Stimulated activated CD8-positive, alpha-beta memory T cell treated with anti-CD3 and anti-CD28 coated beads, Interleukin-12 subunit alpha, Interleukin-12 subunit beta, amount 100 ng/mL, for 1 hour (primary cell): ENCODE results near the gene ADGRL3.
"Not testable (repeated sequence)": the region's sequence is repeated elsewhere in the genome, so short reads cannot be mapped to it uniquely, and the experiment has no call there.

ENCODE experiments used
- DNase-seq: peaks from one replicate; pipeline ENCODE4 v3.0.0-alpha.2; 2020; ENCODE audit warnings: low read depth

ADGRL3 gene

DNA sequence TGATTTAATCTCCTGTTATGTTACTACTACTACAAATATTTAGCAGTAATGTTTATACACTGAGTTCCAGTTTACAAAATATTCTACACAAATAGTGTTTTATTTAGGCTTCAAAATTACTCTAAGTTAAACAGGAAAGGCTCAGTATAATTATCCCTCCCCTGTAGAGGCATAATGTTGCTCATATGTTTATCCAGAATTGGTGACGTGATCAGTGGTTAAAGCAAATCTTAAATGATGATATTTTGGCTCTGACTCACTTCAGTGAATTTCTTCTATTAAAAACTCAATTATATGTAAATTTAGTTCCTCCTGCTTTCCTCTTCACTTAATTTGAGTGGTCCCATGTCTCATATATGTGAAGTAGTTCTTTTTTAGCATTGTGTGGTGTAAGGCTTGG lies 438.5 kb downstream of the ADGRL3 start:
- DNase-seq: no peak

- DNase-seq: not testable (repeated sequence)
Measured at GRCh38 chr4:61646746-61647350, 446.7 kb downstream of the ADGRL3 start.

- DNase-seq: no peak
Measured at GRCh38 chr4:61648264-61648663, 448.1 kb downstream of the ADGRL3 start.

DNA sequence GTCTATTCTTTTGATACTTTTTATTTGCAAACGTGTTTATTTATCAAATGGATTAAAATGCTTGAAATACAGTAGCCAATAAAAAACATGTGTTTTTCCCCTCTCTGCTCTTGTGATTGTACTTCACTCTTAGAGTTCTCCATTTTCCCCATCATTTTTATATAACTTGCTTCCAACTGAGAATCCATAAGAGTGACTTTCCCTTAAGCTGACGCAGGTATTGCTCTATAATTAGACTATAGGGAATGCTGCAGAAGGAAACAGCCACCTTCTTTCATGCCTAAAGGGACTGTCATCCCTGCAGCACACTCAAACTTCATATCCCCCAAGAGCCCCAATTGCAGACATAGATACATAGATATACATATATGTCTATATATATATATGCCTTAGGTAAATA lies 456.9 kb downstream of the ADGRL3 start:
- DNase-seq: no peak

- no peak for DNase-seq
Measured at GRCh38 chr4:61661960-61662359, 461.8 kb downstream of the ADGRL3 start.

- DNase-seq: no peak
Measured at GRCh38 chr4:61662362-61662761, 462.2 kb downstream of the ADGRL3 start.

GRCh38 chr4:61663310-61663709 lies 463.2 kb downstream of the ADGRL3 start:
- no peak for DNase-seq

GRCh38 chr4:61665649-61666048 lies 465.5 kb downstream of the ADGRL3 start:
- no peak for DNase-seq

DNA sequence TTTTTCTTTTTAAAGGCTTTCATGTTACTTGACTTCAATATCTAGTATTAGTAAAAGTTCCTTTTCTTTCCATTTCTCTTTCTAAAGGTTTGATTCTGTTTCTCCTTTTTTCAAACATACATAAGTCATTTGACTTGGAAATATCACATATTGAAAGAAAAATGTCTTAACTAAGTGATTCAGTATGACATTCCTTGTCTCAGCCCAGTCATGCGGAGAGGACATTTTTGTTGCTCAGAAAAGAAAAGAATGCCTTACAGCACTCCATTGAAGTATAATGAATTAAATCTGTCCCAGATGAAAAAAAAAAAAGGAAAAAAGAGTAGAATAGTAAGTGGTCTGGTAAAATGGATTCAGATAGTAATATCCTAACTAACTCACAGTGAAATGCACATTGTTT lies 466.1 kb downstream of the ADGRL3 start:
- no peak for DNase-seq

- DNase-seq: no peak
Measured at GRCh38 chr4:61671599-61671998, 471.5 kb downstream of the ADGRL3 start.

DNA sequence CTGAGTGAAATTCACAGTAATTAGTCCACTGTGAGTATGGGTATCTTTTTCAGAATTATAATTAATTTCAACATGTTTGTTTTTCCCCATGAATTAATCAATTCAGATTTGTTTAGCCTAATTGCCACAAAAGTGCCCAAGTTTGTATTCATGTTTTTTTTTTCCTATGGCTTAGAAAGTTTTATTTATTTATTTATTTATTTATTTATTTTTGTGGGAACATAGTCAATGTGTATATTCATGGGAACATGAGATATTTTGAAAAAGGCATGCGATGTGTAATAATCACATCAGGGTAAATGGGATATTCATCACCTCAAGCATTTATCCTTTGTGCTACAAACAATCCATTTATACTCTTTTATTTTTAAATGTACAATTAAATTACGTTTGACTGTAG lies 475.3 kb downstream of the ADGRL3 start:
- DNase-seq: no peak

DNA sequence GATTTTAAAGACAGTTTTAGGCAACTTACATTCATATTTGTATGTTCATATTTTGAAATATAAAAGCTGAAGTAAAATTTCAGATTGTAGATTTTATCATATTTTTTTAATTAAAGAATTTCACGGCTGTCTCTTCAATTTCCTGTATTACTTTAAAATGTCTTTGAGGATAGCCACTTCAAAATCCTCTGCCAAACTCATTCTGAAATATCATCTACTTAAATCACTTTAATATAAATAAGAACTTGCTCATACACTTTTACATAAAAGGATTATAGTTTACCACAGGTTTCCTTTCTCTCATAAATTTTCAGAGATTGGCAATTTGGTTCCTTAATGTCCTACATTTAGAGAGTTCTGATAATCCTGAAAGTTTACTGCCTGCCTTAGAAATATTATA lies 478.2 kb downstream of the ADGRL3 start:
- no peak for DNase-seq

GRCh38 chr4:61693520-61693919 lies 493.4 kb downstream of the ADGRL3 start:
- DNase-seq: no peak

DNA sequence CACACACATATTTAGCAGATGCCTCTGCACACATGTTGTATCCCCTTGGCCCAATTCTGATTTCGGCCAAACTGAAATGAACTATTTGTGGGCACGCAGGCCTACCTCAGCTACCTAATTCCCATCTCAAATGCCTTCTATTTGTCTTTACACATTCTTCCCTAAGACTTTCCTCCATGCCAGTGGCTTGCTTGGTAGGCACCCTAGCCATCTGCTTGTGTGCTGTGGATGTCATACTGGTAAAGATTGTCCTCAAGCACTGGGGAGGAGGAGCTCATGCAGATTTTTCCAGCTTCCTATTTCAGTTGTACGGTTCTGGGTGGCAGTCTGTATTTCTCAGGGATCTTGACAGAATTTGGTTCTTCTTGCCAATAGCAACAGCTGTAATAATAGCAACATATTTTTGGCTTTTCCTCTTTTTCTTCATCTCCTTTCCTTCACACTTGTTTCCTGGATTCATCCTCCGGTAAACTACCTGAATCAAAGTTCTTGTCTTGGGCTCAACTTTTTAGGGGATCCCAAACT lies 514.3 kb downstream of the ADGRL3 start:
- DNase-seq: no peak

- no peak for DNase-seq
Measured at GRCh38 chr4:61716426-61716825, 516.3 kb downstream of the ADGRL3 start.

- no peak for DNase-seq
Measured at GRCh38 chr4:61723492-61723891, 523.4 kb downstream of the ADGRL3 start.

DNA sequence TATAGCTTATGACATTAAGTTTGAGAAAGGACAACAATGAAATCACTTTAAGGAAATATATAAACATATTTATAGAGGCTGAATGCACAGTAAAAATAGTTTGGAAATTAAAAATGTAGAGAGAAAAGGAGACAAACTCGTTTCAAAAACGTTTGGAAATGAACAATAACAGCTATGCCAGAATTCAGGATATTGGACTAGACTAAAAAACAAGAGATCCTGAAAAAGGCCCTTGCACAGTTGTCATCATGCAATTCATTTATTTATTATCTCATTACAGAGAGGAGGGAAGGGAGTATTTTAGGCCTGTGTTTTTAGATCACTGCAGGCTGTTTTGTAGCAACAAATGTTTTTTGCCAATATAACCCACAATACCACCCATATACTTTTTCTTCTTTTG lies 527.2 kb downstream of the ADGRL3 start:
- no peak for DNase-seq

GRCh38 chr4:61734409-61734808 lies 534.3 kb downstream of the ADGRL3 start:
- no peak for DNase-seq

DNA sequence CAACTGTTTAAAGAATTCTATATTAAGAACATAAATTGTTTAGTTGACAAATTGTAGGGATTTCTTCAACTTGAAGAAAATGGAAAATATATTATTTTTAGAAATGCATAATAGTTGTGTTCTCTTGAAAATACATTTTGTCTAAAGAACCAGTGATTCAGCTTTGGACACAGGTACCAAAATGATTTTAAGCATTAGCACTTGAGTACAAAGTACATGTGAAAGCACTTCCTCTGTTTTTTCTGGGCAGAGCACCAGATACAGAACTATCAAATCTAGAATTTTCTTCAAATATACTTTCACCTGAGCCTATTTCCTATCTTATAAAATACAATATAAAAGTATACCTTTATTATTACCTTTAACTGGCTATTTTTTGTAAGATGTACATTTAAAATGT lies 539.8 kb downstream of the ADGRL3 start:
- no peak for DNase-seq

DNA sequence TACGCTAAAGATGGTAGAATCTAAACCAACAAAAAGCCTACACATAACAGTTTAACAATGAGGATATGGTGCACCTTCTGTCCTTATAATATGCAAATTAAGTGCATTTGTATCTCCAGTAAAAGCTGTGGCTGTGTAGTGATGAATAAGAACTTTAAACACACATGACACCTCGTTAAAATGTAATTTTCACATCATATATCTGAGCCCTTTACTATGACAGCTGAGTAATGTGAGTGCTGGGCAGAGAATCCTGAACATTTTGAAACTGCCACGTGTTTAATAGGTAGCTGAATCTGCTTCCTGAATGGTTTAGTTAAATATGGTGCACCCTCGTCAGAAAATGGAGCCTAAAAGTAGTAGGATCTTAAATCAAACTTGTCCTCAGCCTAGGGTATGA lies 540.8 kb downstream of the ADGRL3 start:
- DNase-seq: no peak

DNA sequence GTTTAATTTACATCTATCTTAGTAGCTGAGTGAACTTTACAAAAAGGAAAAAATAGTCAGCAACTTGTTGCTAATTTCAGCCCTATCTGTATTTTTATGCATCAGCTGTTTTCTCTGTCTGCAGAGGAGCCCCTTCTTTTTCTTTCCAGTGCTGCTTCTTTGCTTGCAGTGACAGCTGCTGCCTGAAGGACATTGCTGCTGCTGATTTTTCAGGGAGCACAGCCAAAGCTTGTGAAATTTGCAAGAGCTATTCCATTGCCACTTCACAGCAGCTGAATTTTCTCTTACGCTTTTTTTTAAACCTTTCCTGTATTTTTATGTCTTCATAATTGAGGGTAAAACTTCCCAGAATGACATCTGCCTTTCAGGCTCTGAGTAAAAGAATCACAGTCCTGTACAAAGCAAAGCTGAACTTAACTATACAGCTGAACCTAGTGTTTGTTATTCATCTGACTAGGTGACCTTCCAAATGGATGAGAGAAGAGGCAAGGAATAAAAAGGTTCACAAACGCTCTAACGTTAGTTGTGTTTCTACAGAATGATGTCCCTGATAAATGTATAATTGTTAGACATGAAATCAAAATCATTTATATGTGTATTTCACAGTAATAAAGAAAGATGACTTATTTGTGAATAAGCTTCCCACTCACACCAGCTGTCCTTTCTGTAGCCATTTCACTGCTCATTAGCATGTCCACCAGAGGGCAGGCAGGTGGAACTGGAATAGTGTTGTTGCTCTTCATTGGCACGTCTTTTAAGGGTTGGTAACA lies 541.4 kb downstream of the ADGRL3 start:
- DNase-seq: no peak

- no peak for DNase-seq
Measured at GRCh38 chr4:61750810-61751209, 550.7 kb downstream of the ADGRL3 start.

DNA sequence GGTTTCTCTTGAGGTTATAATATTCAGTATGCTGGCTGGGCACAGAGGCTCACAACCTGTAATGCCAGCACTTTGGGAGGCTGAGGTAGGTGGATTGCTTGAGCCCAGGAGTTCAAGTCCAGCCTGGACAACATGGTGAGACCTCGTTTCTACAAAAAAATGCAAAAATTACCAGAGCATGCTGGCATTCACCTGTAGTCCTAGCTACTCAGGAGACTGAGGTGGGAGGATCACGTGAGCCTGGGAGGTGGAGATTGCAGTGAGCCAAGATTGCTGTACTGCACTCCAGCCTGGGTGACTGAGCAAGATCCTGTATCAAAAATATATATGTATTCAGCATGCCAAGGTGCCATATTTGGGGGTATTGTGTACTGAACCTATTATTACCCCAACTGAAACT lies 552.5 kb downstream of the ADGRL3 start:
- DNase-seq: no peak

GRCh38 chr4:61753739-61754138 lies 553.6 kb downstream of the ADGRL3 start:
- no peak for DNase-seq
